Nephron (organoid): ENCODE measurements around the gene RPL29.

ENCODE experiments used
- H3K27ac Mint-ChIP-seq, 3 experiments: 2 replicates each; pipeline ENCODE4 v1.8.0; 2020; ENCODE audit warnings: mixed read lengths in 3 of 3, mild to moderate bottlenecking in 2 of 3, moderate library complexity in 1 of 3
- H3K27me3 Mint-ChIP-seq: 2 replicates; pipeline ENCODE4 v1.8.0; 2021; ENCODE audit warnings: low read depth, mild to moderate bottlenecking, moderate library complexity, mixed read lengths
- H3K36me3 Mint-ChIP-seq: 2 replicates; pipeline ENCODE4 v1.8.0; 2020; ENCODE audit warnings: low read depth, mixed read lengths
- H3K4me1 Mint-ChIP-seq: 2 replicates; pipeline ENCODE4 v1.8.0; 2020; ENCODE audit warnings: mixed read lengths
- H3K4me3 Mint-ChIP-seq, 3 experiments: 2 replicates each; pipeline ENCODE4 v1.8.0; 2020; ENCODE audit warnings: mild to moderate bottlenecking in 3 of 3, mixed read lengths in 3 of 3, moderate library complexity in 2 of 3
- H3K9me3 Mint-ChIP-seq: 2 replicates; pipeline ENCODE4 v1.8.0; 2020; ENCODE audit warnings: mixed read lengths
- CTCF ChIP-seq, 3 experiments: fragments of 200-600 bp; sonication (generic); IDR thresholded peaks; one replicate each; pipeline ENCODE4 v1.5.0; 2021; ENCODE audit warnings: antibody characterized with exemption in 3 of 3; ENCODE audit not compliant: unreplicated experiment in 3 of 3

Gene RPL29

GRCh38 chr3:52039846-52040245 lies 44.2 kb upstream of the RPL29 start:
- H3K4me3 Mint-ChIP-seq = no peak overlapping the region
- TF ChIP-seq CTCF (IDR thresholded peaks at IDR 0.05; ENCODE audit: unreplicated experiment in 3 of 3) = no peak
- peaks cover 9% of the 10 kb centered on the region for H3K27me3 Mint-ChIP-seq
- peaks cover 19% of the 10 kb centered on the region for H3K4me1 Mint-ChIP-seq
- no peaks in the 10 kb centered on the region for H3K36me3 Mint-ChIP-seq
- no peak overlapping the region for H3K27ac Mint-ChIP-seq
- no peaks in the 10 kb centered on the region for H3K9me3 Mint-ChIP-seq

- Mint-ChIP-seq H3K27me3 (peaks cover 9% of the 10 kb centered on the region), H3K27ac (no peak overlapping the region), H3K4me1 (peaks cover 18% of the 10 kb centered on the region), H3K4me3 (no peak overlapping the region), H3K36me3 (no peaks in the 10 kb centered on the region), H3K9me3 (no peaks in the 10 kb centered on the region)
- TF ChIP-seq CTCF (IDR thresholded peaks at IDR 0.05; ENCODE audit: unreplicated experiment in 3 of 3) = no peak
These were observed 43.7 kb upstream of the RPL29 start for GRCh38 chr3:52039426-52039825.

- Mint-ChIP-seq H3K4me1 (peaks cover 13% of the 10 kb centered on the region), H3K4me3 (no peak overlapping the region), H3K9me3 (no peaks in the 10 kb centered on the region), H3K27ac (no peak overlapping the region), H3K36me3 (no peaks in the 10 kb centered on the region), H3K27me3 (peaks cover 3% of the 10 kb centered on the region)
- no peak for TF ChIP-seq CTCF (IDR thresholded peaks at IDR 0.05; ENCODE audit: unreplicated experiment in 3 of 3)
These were observed 42.5 kb upstream of the RPL29 start for GRCh38 chr3:52038227-52038626.

- Mint-ChIP-seq H3K36me3 (no peaks in the 10 kb centered on the region), H3K9me3 (no peaks in the 10 kb centered on the region), H3K27ac (no peak overlapping the region), H3K4me3 (no peak overlapping the region), H3K4me1 (peaks cover 18% of the 10 kb centered on the region), H3K27me3 (peaks cover 3% of the 10 kb centered on the region)
- TF ChIP-seq CTCF (IDR thresholded peaks at IDR 0.05; ENCODE audit: unreplicated experiment in 3 of 3) = no peak
These were observed 41.6 kb upstream of the RPL29 start for GRCh38 chr3:52037291-52037690.

- no peak for TF ChIP-seq CTCF (IDR thresholded peaks at IDR 0.05; ENCODE audit: unreplicated experiment in 3 of 3)
- Mint-ChIP-seq H3K27ac (no peak overlapping the region), H3K36me3 (no peaks in the 10 kb centered on the region), H3K4me3 (no peak overlapping the region), H3K9me3 (no peaks in the 10 kb centered on the region), H3K27me3 (peaks cover 7% of the 10 kb centered on the region), H3K4me1 (peaks cover 21% of the 10 kb centered on the region)
These were observed 41.1 kb upstream of the RPL29 start for GRCh38 chr3:52036829-52037228.

GRCh38 chr3:52036222-52036694 lies 40.6 kb upstream of the RPL29 start:
- Mint-ChIP-seq H3K4me1 (peaks cover 21% of the 10 kb centered on the region), H3K9me3 (no peaks in the 10 kb centered on the region), H3K4me3 (no peak overlapping the region), H3K27ac (no peak overlapping the region), H3K36me3 (no peaks in the 10 kb centered on the region), H3K27me3 (peaks cover 7% of the 10 kb centered on the region)
- no peak for TF ChIP-seq CTCF (IDR thresholded peaks at IDR 0.05; ENCODE audit: unreplicated experiment in 3 of 3)
